GM19467 (cell line): ENCODE data around the gene PTGR2.
"Not testable (repeated sequence)": the region's sequence is repeated elsewhere in the genome, so short reads cannot be mapped to it uniquely, and the experiment has no call there.

Experiments used
- ATAC-seq: cut with Tn5 transposase; IDR thresholded peaks from one replicate; pipeline ENCODE4 v1.9.1; 2021; ENCODE audit warnings: mild to moderate bottlenecking, moderate library complexity; ENCODE audit not compliant: unreplicated experiment

PTGR2 gene

DNA sequence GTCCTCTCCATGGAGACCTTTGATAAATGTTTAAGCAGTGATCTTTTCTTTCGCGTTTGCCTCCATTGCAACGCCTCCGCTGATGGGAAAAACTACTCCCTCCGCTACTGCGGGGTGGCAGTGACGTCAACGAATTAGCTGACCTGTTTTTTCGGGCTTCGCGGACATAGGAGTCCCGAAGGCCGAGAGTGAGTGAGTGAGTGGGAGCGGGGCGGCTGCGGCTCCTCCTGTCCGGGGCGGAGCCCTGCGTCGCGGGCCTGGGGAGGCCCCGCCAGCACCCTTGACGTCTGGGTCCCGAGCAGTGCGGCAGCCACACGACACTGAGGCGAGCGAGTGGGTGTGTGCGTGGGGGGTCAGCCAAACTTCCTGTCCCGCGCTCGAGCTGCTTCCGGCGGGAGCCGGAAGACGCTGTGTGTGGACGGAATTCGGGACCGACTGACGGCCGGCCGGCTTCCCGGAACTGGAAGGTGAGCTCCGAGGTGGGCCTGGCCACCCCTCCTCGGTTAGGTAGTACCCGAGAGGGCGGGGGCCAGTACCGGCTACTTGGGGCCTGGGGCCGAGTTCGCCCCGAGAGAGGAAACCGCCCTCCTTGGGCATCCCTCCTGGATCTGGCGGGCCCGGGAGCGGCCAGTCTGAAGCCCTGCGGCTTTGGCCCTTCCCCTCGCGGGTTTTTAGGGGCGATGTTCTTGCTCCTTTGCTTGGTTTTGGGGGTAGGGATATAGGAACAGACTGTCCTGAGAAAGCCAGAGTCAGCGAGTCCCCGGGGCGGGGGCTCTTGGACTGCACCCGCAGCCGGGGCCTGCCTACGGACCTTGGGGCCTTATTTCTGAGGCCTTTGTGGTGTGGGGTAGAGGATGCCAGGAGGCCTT is 35.1 kb downstream of the PTGR2 start, which contains the start of gene ZNF410:
Gene ZNF410 (plus strand): TSS at position 411 of the 869 bp plus-strand sequence. CDS start 5,317 bp downstream, outside the sequence.
- peak; percentile 95 for ATAC-seq

GRCh38 chr14:73887318-73887616 is 35.6 kb downstream of the PTGR2 start:
- no peak for ATAC-seq

- no peak for ATAC-seq
These were observed 36.2 kb downstream of the PTGR2 start for GRCh38 chr14:73887694-73888459.

- no peak for ATAC-seq
These were observed 36.8 kb downstream of the PTGR2 start for GRCh38 chr14:73888460-73888725.

DNA sequence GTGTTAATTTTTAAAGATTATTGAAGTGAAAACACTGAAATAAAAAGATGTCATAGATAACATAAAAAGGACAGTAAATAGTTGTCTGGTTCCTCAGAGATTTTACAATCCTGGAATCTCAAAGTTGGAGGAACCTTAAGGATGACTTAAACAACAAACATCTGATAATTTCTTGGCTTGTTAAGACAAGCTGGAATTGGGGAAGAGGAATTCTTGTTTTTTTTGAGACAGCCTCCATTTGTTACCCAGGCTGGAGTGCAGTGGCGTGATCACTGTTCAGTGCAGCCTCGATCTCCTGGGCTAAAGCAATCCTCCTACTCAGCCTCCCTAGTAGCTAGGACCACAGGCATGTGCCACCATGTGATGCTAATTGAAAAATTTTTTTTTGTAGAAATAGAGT is 37.3 kb downstream of the PTGR2 start:
- no peak for ATAC-seq

DNA sequence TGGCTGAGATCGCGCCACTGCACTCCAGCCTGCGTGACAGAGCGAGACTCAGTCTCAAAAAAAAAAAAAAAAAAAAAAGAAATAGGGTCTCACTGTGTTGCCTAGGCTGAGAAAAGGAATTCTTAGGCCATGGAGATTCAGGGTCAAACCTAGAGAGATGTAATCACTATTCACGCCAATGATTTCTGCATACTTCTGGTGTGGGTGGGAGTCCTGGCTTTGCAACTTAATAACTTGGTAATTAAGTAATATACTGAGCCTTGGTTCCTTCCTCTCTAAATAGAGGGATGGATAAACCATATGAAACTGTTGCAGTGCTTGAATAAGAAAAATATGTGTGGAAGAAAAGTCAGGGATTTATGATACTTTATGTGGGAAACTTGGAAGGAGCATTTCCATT is 37.7 kb downstream of the PTGR2 start:
- no peak for ATAC-seq

DNA sequence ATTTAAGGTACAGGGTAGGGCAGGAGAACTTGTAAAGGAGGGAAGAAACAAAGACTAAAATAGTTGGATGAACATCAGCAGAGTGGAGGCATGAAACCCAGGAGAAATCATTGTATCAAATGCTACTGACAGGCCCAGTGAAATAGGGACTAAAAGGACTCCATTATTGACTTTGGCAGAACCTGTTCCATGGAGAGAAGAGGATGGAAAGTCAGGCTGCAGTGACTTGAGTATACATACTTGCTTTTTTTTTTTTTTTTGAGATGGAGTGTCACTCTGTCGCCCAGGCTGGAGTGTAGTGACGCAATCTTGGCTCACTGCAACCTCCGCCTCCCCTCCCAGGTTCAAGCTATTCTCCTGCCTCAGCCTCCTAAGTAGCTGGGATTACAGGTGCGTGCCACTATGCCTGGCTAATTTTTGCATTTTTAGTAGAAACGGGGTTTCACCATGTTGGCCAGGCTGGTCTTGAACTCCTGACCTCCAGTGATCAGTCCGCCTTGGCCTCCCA is 42.6 kb downstream of the PTGR2 start:
- not testable (repeated sequence) for ATAC-seq

- no peak for ATAC-seq
These were observed 44.3 kb downstream of the PTGR2 start for GRCh38 chr14:73895939-73896338.

DNA sequence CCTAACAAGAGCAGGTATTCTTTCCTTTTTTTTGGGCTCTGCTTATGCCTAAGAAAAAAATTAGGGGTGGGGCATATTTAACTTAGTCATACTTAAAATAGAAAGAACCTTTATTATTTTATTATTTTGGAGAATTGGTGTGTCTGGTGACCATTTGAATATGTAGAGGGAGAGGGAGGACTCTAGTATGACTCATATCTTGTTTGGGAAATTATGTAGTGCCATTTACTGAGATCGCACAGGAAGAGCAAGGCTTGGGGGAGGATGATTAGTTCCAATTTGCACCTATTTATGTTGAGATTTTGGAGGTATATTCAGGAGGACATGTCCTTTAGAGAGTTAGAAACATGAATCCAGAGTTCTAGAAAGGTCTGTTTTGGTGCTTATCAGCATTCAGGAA is 44.9 kb downstream of the PTGR2 start:
- no peak for ATAC-seq

- no peak for ATAC-seq
These were observed 51.4 kb downstream of the PTGR2 start for GRCh38 chr14:73903028-73903427.

GRCh38 chr14:73909681-73910080 is 58.0 kb downstream of the PTGR2 start:
- ATAC-seq: no peak

- ATAC-seq: no peak
These were observed 61.6 kb downstream of the PTGR2 start for GRCh38 chr14:73913256-73913655.

DNA sequence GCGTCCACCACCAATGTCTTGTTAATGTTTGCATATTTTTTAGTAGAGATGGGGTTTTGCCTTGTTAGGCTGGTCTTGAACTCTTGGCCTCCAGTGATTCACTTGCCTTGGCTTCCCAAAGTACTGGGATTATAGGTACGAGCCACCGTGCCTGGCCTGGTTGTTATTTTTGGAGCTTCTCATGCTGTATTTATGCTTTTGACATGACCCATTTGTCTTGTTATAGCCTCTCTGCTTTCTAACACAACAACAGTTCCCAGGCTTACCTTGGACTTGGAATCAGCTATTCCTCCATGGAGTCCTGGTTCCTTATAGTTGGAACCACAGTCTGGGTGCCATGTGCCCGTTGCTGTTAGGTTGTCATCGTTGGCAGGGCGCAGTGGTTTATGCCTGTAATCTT is 64.7 kb downstream of the PTGR2 start:
- ATAC-seq: no peak

DNA sequence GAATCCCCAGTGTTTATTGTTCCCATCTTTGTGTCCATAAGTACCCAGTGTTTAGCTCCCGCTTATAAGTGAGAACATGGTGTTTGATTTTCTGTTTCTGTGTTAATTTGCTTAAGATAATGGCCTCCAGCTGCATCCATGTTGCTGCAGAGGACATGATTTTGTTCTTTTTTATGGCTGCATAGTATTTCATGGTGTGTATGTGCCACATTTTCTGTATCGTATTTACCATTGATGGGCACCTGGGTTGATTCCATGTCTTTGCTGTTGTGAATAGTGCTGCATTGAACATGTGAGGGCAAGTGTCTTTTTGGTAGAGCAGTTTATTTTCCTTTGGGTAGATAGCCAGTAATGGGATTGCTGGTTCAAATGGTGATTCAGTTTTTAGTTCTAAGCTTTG is 67.8 kb downstream of the PTGR2 start:
- not testable (repeated sequence) for ATAC-seq

DNA sequence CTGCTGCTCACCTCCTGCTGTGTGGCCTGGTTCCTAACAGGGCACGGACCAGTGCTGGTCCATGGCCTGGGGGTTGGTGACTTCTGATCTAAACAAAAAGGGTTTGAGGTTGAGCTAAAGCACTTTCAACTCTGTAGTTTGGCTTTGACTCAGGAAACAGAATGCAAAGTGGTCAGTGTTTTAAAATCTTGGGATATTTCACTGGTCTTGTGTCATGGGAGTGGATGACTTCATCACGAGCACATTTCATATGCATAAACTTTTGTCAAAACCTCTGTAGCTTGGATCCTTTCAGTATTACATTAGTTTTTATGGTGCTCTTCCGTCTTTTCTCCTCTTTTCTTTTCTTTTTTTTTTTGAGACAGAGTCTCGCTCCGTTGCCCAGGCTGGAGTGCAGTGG is 72.7 kb downstream of the PTGR2 start:
- no peak for ATAC-seq
